ENCODE results near the gene PHLDB3.

PHLDB3 gene

DNA sequence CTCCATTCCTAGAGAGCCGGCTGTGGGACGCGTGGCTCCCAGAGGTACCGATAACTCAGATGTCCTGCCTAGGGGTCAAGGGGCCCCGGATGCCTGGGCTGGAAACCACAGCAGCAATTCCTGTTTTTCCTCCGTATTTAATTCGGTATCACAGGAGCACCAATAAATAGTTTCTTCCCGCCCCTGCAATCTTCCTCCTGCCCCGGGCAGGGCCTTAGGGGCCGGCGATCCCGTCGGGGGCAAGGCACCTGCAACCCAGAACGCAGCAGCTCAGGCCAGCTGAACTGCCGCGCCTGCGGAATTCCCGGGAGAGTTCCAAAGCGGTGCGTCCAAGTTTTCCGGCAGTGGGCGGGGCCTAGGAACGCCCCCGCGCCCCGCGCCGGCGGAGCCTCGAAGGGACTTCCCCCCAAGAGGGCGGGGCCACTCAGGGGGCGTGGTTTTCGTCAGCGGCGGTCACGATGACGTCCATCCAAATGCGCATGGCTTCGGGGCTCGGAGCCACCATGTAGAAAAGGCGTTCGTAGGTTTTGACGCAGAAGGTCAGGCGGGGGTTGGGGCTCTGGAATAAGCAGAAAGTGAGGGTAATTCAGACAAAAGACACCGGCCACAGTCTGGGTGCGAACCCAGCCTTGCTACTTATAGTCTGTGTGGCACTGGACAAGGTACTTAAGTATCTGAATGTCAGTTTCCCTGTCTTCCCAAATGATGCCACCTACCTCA, 29.4 kb downstream of the PHLDB3 start:
- no peaks in the 10 kb centered on the region for H3K9me3 Mint-ChIP-seq
- H3K4me1 Mint-ChIP-seq (ENCODE audit: low read depth) = peaks cover 9% of the 10 kb centered on the region
- H3K36me3 Mint-ChIP-seq (ENCODE audit: low read depth) = peaks cover 9% of the 10 kb centered on the region
- peak overlapping the region; percentile 71 for H3K4me3 Mint-ChIP-seq
- H3K27me3 Mint-ChIP-seq (ENCODE audit: low read depth) = no peaks in the 10 kb centered on the region
- peak overlapping the region; percentile 82 for H3K27ac Mint-ChIP-seq

DNA sequence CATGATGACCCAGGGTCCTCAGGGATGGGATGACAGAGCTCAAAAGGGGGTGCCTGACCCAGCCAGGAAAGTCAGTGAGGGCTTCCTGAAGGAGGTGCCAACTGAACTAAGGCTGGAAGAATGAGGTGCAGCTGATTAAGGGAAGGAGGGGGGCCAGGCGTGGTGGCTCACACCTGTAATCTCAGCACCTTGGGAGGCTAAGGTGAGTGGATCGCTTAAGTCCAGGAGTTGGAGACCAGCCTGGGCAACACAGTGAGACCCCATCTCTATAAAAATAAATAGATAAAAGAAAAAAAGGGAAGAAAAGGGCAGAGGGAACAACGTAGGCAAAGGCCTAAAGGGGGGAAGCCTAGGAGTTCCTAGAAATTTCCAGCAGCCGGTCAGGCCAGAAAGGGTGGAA, 30.1 kb downstream of the PHLDB3 start:
- Mint-ChIP-seq H3K36me3 (ENCODE audit: low read depth) (peaks cover 9% of the 10 kb centered on the region), H3K4me1 (ENCODE audit: low read depth) (peaks cover 11% of the 10 kb centered on the region), H3K27me3 (ENCODE audit: low read depth) (no peaks in the 10 kb centered on the region), H3K27ac (no peak overlapping the region), H3K9me3 (no peaks in the 10 kb centered on the region), H3K4me3 (peak overlapping the region; percentile 28)

DNA sequence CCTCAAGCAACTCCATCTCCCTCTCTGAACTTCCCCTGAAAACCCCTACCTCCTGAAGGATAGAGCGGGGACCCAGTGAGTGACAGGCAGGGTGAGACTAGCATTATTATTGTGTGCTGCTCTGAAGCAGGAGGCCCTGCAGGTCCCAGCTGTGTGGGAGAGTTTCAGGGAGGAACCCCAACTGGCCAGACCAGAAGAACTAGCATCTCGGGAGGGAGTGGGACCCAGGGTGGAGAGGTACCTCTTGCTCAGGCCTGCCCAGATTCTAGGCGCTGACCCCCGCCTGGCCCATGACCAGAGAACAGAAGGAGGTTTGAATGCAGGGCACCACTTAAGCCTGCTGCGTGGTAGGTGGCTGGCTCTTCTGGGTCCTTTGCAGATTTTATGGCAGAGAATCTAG, 33.5 kb downstream of the PHLDB3 start:
- Mint-ChIP-seq H3K27ac (no peak overlapping the region), H3K36me3 (ENCODE audit: low read depth) (peaks cover 5% of the 10 kb centered on the region), H3K9me3 (no peaks in the 10 kb centered on the region), H3K4me1 (ENCODE audit: low read depth) (peaks cover 26% of the 10 kb centered on the region), H3K4me3 (no peak overlapping the region), H3K27me3 (ENCODE audit: low read depth) (no peaks in the 10 kb centered on the region)

DNA sequence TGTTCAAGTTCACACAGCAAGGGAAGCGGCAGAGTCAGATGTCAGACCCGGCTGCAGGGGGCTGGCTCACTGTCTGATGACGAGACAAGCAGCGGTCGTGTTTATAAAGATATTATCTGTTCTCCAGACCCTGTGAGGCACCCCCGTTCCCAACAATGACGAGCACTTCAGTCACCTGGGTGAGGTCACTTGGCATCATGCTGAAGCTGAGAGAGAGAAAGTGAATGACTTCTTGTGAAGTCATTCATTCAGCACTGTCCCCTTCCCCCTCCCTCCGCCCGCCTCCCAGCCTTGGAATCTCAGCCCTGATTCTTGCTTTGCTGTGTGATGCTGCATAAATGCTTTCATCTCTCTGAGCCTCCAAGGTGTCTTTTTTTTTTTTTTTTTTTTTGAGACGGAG, 34.3 kb downstream of the PHLDB3 start:
- Mint-ChIP-seq H3K4me1 (ENCODE audit: low read depth) (peaks cover 20% of the 10 kb centered on the region), H3K4me3 (no peak overlapping the region), H3K27ac (peak overlapping the region; percentile 39), H3K36me3 (ENCODE audit: low read depth) (peaks cover 2% of the 10 kb centered on the region), H3K27me3 (ENCODE audit: low read depth) (no peaks in the 10 kb centered on the region), H3K9me3 (no peaks in the 10 kb centered on the region)

DNA sequence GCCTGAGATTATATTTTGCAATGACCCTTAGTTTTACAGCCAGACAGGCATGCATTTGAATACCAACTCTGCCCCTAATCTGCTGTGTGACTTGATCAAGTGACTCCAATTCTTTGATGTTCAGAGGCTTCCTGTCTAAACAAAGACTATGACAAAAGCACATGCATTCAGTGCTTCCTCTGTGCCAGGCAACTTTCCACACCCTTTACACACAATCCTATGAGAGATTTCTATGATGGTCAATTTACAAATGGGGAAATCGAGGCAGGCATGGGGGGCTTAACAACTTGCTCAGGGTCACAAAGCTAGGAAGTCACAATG, 35.4 kb downstream of the PHLDB3 start:
- H3K27me3 Mint-ChIP-seq (ENCODE audit: low read depth) = no peaks in the 10 kb centered on the region
- no peak overlapping the region for H3K4me3 Mint-ChIP-seq
- H3K36me3 Mint-ChIP-seq (ENCODE audit: low read depth) = peaks cover 2% of the 10 kb centered on the region
- H3K27ac Mint-ChIP-seq = peak overlapping the region; percentile 39
- H3K9me3 Mint-ChIP-seq = no peaks in the 10 kb centered on the region
- peaks cover 24% of the 10 kb centered on the region for H3K4me1 Mint-ChIP-seq (ENCODE audit: low read depth)

GRCh38 chr19:43468354-43469159, 36.0 kb downstream of the PHLDB3 start:
- peaks cover 29% of the 10 kb centered on the region for H3K4me1 Mint-ChIP-seq (ENCODE audit: low read depth)
- H3K36me3 Mint-ChIP-seq (ENCODE audit: low read depth) = no peaks in the 10 kb centered on the region
- H3K9me3 Mint-ChIP-seq = no peaks in the 10 kb centered on the region
- no peaks in the 10 kb centered on the region for H3K27me3 Mint-ChIP-seq (ENCODE audit: low read depth)
- peak overlapping the region; percentile 72 for H3K27ac Mint-ChIP-seq
- H3K4me3 Mint-ChIP-seq = peak overlapping the region; percentile 10

GRCh38 chr19:43467730-43468129, 36.8 kb downstream of the PHLDB3 start:
- no peak overlapping the region for H3K4me3 Mint-ChIP-seq
- no peaks in the 10 kb centered on the region for H3K36me3 Mint-ChIP-seq (ENCODE audit: low read depth)
- no peaks in the 10 kb centered on the region for H3K9me3 Mint-ChIP-seq
- H3K27ac Mint-ChIP-seq = peak overlapping the region; percentile 27
- H3K4me1 Mint-ChIP-seq (ENCODE audit: low read depth) = peaks cover 33% of the 10 kb centered on the region
- no peaks in the 10 kb centered on the region for H3K27me3 Mint-ChIP-seq (ENCODE audit: low read depth)

DNA sequence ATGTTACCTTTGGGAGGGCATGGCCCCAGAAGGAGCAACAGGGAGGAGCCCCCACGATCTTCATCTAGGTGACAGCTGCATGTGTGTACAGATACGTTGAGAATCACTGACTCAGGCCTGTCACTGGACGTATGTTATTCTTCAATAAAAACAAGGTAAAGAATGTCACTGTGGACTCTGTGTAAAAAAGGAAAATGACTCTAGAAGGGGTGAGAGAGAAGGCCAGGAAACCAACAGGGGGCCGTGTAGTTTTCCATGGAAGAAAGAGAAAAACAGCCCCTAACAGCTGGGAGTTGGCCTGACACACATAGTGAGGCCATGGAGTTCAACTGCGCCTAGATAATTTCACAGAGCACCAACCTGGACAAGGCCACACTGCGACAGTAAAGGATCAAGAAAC, 37.3 kb downstream of the PHLDB3 start:
- H3K36me3 Mint-ChIP-seq (ENCODE audit: low read depth) = no peaks in the 10 kb centered on the region
- no peak overlapping the region for H3K27ac Mint-ChIP-seq
- no peaks in the 10 kb centered on the region for H3K9me3 Mint-ChIP-seq
- no peak overlapping the region for H3K4me3 Mint-ChIP-seq
- no peaks in the 10 kb centered on the region for H3K27me3 Mint-ChIP-seq (ENCODE audit: low read depth)
- H3K4me1 Mint-ChIP-seq (ENCODE audit: low read depth) = peaks cover 33% of the 10 kb centered on the region

DNA sequence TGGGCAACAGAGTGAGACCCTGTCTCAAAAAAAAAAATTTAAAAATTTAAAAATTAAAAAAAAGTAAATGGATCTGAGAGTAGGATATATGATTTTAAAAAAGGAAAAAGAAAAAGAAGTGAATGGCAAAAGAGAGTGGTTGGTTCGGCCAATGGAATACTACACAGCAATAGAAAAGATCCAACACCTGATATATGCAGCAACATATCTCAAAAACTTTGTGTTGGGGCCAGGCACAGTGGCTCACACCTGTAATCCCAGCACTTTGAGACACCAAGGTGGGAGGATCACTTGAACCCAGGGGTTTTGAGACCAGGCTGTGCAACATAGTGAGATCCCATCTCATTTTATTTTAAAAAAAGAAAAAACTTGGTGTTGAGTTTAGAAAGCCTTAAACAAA, 37.8 kb downstream of the PHLDB3 start:
- no peak overlapping the region for H3K4me3 Mint-ChIP-seq
- H3K4me1 Mint-ChIP-seq (ENCODE audit: low read depth) = peaks cover 33% of the 10 kb centered on the region
- no peaks in the 10 kb centered on the region for H3K27me3 Mint-ChIP-seq (ENCODE audit: low read depth)
- H3K36me3 Mint-ChIP-seq (ENCODE audit: low read depth) = no peaks in the 10 kb centered on the region
- no peak overlapping the region for H3K27ac Mint-ChIP-seq
- H3K9me3 Mint-ChIP-seq = no peaks in the 10 kb centered on the region

- no peaks in the 10 kb centered on the region for H3K9me3 Mint-ChIP-seq
- peak within 1 kb of the TSS; percentile 95 for H3K4me3 Mint-ChIP-seq
- peak within 1 kb of the TSS; percentile 32 for H3K27ac Mint-ChIP-seq
- no peaks in the 10 kb centered on the region for H3K36me3 Mint-ChIP-seq (ENCODE audit: low read depth)
- H3K27me3 Mint-ChIP-seq (ENCODE audit: low read depth) = no peaks in the 10 kb centered on the region
- H3K4me1 Mint-ChIP-seq (ENCODE audit: low read depth) = peaks cover 34% of the 10 kb centered on the region
Measured at GRCh38 chr19:43465468-43466120, 39.0 kb downstream of the PHLDB3 start, which contains the start of gene LYPD3. Gene LYPD3, minus strand, starts transcription at chr19:43465608. Its CDS starts 37 bp downstream, at chr19:43465571.

- Mint-ChIP-seq H3K27ac (peak overlapping the region; percentile 98), H3K9me3 (no peaks in the 10 kb centered on the region), H3K4me1 (ENCODE audit: low read depth) (peaks cover 31% of the 10 kb centered on the region), H3K4me3 (peak overlapping the region; percentile 95), H3K36me3 (ENCODE audit: low read depth) (no peaks in the 10 kb centered on the region), H3K27me3 (ENCODE audit: low read depth) (peaks cover 4% of the 10 kb centered on the region)
Measured at GRCh38 chr19:43464134-43464775, 40.3 kb downstream of the PHLDB3 start.

DNA sequence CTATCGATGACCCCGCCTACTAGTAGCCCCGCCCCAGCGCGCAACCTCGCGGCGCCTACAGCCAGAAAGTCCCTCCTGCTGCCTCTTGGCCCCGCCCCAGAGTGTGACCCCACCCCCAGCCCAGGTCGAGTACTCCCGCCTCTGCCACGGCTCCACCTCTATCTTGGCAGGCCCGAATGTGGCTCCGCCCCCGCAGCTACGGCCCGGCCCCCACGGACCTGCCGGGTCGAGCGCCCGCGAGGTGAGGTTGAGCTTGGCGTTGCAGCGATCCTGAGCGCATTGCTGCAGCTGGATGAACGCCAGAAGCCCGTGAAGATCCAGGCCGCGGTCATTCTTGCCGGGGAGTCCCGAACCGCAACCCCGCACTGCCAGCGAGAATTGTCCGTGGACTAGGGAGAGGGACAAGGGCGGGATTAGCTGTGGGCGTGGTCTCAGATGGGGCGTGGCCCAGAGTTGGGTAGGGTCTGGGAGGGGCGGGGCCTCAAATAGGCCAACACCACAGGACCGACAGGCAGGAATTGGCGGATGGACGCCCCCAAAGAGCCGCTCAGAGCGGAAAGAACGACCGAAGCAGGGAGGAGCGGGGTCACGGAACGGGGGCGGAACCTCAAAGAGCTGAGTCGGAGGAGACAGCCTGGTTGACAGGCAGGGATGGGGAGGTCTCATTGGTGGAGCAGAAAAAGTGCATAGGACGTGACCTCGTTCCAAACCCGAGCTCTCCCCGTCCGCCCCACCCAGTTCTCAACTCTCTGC, 41.0 kb downstream of the PHLDB3 start:
- Mint-ChIP-seq H3K27me3 (ENCODE audit: low read depth) (peaks cover 4% of the 10 kb centered on the region), H3K27ac (peak overlapping the region; percentile 98), H3K4me1 (ENCODE audit: low read depth) (peaks cover 27% of the 10 kb centered on the region), H3K36me3 (ENCODE audit: low read depth) (no peaks in the 10 kb centered on the region), H3K9me3 (no peaks in the 10 kb centered on the region), H3K4me3 (peak overlapping the region; percentile 95)

DNA sequence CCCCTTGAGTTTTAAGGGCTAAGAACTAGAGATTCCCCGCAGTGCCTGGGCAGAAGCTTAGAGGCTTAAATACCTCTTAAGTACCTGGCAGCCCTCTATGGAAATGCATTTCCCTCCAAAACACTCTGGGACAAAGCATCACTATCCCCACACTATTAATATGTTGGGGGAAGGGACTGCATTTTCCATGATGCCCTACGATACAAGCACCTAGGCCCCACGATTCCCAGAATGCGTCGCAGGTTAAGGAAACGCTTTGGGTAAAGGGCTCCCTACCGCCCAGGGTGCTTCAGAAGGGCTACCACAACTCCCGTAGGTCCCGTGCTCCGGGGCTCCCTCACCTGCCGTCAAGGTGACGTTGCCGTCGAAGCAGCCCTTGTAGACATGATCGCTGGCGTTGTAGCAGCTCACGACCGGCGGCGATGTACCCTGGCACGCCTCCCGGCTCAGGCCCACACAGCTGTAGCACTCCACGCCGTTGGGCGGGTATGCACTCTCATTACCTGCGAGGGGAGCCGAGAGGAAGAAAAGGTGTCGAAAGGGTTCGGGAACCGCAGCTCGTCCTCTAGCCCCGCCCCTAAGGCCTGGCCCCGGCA, 41.7 kb downstream of the PHLDB3 start:
- H3K4me1 Mint-ChIP-seq (ENCODE audit: low read depth) = peaks cover 20% of the 10 kb centered on the region
- H3K36me3 Mint-ChIP-seq (ENCODE audit: low read depth) = no peaks in the 10 kb centered on the region
- peaks cover 4% of the 10 kb centered on the region for H3K27me3 Mint-ChIP-seq (ENCODE audit: low read depth)
- H3K27ac Mint-ChIP-seq = peak overlapping the region; percentile 98
- H3K9me3 Mint-ChIP-seq = no peaks in the 10 kb centered on the region
- peak overlapping the region; percentile 95 for H3K4me3 Mint-ChIP-seq

All from T-helper 1 cell treated with Interleukin-12 subunit alpha and Interleukin-12 subunit beta and Interleukin-4 antibody, amounts not matched to agents 30 μg/mL and 1 μg/mL, for 36 hours (primary cell).